Measurements from ENCODE around the gene HIGD1A.

The HIGD1A gene

DNA sequence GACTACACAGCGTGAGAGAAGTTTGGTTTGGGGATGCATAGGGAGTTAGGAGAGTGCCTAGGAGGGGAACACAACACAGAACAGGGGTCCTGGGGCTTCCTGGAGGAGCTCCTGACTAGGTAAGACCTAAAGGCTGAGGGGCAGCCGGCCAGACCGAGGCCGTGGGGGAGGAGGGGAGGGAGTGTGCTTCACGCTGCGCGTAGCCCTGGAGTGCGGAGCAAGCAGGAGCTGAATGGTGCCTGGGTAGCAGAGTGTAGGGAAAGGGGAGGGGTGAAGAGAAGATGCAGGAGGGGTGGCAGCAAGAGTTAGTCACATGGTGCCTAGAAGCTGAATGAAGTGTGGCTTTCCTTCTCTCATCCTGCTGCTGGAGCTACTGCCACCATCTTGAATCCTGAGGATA is 69.3 kb downstream of the HIGD1A start:
- DNase-seq (ENCODE audit: low read depth), result no peak

DNA sequence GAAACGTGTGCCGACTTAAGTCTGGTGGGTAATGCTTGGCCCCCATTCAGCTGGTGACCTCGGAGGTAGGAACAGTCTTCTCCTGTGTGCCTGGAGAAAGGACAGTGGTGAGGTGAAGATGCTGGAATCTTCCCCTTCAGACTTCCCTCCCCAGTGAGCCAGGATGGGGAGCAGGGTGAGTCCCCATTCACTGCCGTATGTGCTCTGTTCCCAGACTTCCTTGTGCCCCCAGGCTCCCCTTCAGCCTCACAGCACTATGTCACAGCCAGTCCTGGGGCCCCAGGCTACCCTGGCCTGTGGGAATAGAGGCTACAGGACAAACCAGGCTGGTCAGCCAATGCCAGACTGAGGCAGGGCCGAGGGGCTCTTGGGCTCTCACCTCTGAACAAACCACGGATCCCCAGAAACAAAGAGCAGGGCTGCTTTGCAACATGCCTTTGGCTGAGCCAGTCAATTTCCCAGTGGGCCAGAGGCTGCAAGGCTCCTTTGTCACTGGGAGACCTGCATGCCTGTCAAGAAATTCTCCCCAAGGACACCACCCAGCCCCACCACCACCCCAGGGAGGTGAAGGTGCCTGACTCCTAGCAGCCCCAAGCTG is 69.9 kb downstream of the HIGD1A start:
- no peak for DNase-seq (ENCODE audit: low read depth)

DNA sequence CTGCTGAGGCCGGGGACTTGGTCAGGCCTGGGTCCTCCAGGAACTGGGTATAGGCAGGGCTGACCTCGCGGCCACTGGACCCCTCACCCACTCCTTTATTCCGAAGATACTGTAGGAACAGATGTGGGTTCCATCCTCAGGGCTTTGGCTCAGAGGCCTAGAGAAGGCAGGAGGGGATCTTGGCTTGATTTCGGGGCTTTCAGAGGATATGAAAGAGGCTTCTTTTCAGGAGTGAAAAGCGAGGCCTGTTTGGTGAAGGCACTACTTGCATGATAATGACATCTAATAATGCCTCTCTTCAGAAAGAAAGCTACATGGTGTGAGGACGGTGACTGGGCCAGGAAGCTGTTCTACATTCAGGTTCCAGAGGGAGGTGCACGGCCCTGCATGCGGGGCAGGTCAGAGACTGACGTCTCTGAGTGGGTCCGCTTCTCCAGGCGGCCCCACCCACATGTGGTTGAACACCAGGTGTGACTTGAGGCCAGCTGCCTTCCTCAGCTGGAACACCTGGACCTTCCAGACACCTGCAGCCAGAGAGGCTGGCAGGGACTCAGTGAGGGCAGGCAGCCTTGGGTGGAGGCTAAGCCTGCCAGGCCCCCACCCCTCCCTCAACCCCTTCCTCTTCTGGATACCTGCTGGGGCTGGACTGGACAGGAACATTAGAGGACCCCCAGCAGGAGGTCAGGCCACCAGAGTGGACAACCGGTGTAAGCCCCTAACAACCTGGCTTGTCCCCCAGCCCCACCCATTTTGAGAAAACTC is 70.6 kb downstream of the HIGD1A start:
- DNase-seq (ENCODE audit: low read depth), result no peak
